ENCODE results near the gene CNOT3. TPM values are rescaled to one million over a fixed set of nuclear protein-coding genes. Genes with fewer than 3 reads are reported as not detected.
A peak's percentile ranks its signal among the peaks of the same experiment; 100 is the strongest.

The CNOT3 gene
- total RNA-seq, 1 experiment from 2014 or later: 91.2 TPM

DNA sequence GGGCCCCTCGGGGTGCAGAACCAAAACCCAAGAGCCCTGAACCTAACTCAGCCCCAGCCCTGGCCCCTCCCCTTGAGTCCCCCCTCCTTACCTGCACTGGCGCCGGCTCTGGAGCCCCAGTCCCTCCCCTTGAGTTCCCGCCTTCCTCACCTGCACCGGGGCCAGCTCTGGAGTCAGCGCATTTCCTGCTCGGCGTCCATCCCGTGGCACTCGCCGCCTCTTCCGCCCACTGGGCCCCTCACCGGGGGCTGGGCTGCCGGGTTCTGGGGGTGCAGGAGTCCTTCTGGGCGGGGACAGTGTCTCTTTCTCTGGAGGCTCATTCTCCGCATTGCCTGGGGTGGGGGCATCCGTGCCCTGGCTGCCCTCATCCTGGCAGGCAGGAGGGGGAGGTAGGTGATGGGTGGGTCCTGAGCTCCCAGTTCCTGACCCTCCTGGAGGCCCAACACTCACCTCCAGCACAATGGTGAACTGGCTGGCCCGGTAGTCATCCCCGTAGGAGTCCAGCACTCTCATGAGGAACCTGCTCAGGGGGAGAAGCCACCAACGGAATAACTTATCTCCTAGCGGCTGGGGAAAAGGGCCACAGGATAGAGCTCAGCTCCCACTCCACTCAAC lies 29.6 kb upstream of the CNOT3 start:
- Histone ChIP-seq H2AFZ (ENCODE audit: low read length) (no peak overlapping the region), H3K27ac (ENCODE audit: insufficient read length, low read depth, low read length) (no peak overlapping the region), H2BK15ac (ENCODE audit: low read depth, low read length) (no peak overlapping the region), H3K27me3 (ENCODE audit: insufficient read depth, low read length) (no peaks in the 10 kb centered on the region), H2AK5ac (ENCODE audit: insufficient read length, low read length) (no peak overlapping the region), H2BK20ac (ENCODE audit: low read depth, low read length, poor library complexity, severe bottlenecking) (no peak overlapping the region), H3K9ac (ENCODE audit: extremely low read depth, insufficient read length, low read length) (no peak overlapping the region), H3T11ph (ENCODE audit: low read length) (no peak overlapping the region), H2BK120ac (ENCODE audit: low read depth, low read length, poor library complexity, severe bottlenecking) (no peak overlapping the region), H3K9me3 (ENCODE audit: control insufficient read depth, low read depth, low read length) (no peaks in the 10 kb centered on the region), H3K18ac (ENCODE audit: insufficient read length, low read depth, low read length) (no peak overlapping the region), H4K5ac (ENCODE audit: insufficient read length, low read depth, low read length) (no peak overlapping the region), H3K23ac (ENCODE audit: insufficient read length, low read depth, low read length) (no peak overlapping the region), H4K20me1 (ENCODE audit: control insufficient read depth, insufficient read depth, insufficient read length) (no peaks in the 10 kb centered on the region), H3K4ac (ENCODE audit: low read depth, low read length) (no peak overlapping the region), H4K91ac (ENCODE audit: insufficient read length, low read depth, low read length) (no peak overlapping the region), H3K56ac (ENCODE audit: insufficient read length, low read depth, low read length) (no peak overlapping the region), H3K14ac (ENCODE audit: insufficient read depth, low read length) (no peak overlapping the region), H3K4me1 (ENCODE audit: insufficient read depth, low read length) (no peaks in the 10 kb centered on the region), H2BK5ac (ENCODE audit: insufficient read length, low read length) (no peak overlapping the region), H4K8ac (replicated peaks; ENCODE audit: insufficient read length, low read depth, low read length) (no peak overlapping the region), H2BK12ac (ENCODE audit: insufficient read length, low read depth, low read length) (no peak overlapping the region), H3K79me1 (ENCODE audit: insufficient read depth, low read depth, low read length, poor library complexity, severe bottlenecking) (peaks cover 4% of the 10 kb centered on the region), H3K4me2 (ENCODE audit: insufficient read depth, insufficient read length, low read length) (no peak overlapping the region), H3K23me2 (ENCODE audit: insufficient read length, low read depth, low read length, poor library complexity, severe bottlenecking) (peaks cover 5% of the 10 kb centered on the region), H3K79me2 (ENCODE audit: insufficient read depth, low read length) (peaks cover 1% of the 10 kb centered on the region; the same call in 1 of the 2 replicates)
- H3K9me3 Mint-ChIP-seq: peaks cover 0 to 2% of the 10 kb centered on the region in 2 experiments; a peak in 2 of 5 replicates
- WGBS (ENCODE audit: extremely low coverage, insufficient read length, low lambda C conversion rate): no CpG with 5 or more reads among the region's 21 CpGs
- no peaks in the 10 kb centered on the region for H3K27me3 Mint-ChIP-seq (ENCODE audit: low read depth)
- H3K4me3 Mint-ChIP-seq: peak overlapping the region in 1 of 2 experiments; percentile 33; a peak in 2 of 5 replicates
- no peak for DNase-seq
- TF ChIP-seq, protein P1, sequence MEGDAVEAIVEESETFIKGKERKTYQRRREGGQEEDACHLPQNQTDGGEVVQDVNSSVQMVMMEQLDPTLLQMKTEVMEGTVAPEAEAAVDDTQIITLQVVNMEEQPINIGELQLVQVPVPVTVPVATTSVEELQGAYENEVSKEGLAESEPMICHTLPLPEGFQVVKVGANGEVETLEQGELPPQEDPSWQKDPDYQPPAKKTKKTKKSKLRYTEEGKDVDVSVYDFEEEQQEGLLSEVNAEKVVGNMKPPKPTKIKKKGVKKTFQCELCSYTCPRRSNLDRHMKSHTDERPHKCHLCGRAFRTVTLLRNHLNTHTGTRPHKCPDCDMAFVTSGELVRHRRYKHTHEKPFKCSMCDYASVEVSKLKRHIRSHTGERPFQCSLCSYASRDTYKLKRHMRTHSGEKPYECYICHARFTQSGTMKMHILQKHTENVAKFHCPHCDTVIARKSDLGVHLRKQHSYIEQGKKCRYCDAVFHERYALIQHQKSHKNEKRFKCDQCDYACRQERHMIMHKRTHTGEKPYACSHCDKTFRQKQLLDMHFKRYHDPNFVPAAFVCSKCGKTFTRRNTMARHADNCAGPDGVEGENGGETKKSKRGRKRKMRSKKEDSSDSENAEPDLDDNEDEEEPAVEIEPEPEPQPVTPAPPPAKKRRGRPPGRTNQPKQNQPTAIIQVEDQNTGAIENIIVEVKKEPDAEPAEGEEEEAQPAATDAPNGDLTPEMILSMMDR (conservative IDR thresholded peaks at IDR 0.05): no peak
- H3K36me3 Mint-ChIP-seq (ENCODE audit: insufficient read depth in 1 of 3, low read depth in 3 of 3): peaks cover 45 to 64% (median 63%) of the 10 kb centered on the region in 3 experiments
- H3K27ac Mint-ChIP-seq: no peak overlapping the region; a peak in 1 of 7 replicates
- H3K4me1 Mint-ChIP-seq: 0 out of 4 replicates have a peak, but pooled peaks cover 2 to 3% of the 10 kb centered on the region in 2 experiments

All from H9 (cell line).